ENCODE measurements around the gene ZNF860.
"Not testable (repeated sequence)": the region's sequence is repeated elsewhere in the genome, so short reads cannot be mapped to it uniquely, and the experiment has no call there.

The ZNF860 gene

DNA sequence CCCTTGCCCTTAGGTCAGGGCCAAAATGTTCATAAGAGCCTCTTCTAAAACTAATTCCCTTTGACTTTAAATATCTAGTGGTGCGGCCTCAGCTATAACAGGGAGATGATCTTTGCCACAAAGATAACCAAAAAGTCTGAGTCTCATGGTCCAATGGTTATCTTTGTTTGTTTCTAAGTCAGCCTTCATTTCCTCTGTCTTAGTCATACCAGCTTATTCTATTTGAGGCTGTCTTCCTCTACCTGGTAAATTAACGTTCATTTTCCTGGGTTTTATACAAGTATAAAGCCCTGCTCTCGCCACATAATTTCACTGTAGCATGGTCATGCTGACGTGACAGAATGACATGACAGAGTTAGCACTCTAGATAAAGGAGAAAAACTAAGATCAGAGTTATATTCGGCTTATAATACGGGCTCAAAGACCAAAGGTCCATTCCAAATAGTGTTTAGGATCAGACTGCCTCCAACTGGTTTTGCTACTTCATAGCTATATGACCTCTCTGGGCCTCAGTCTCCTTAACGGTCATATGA, 18.4 kb downstream of the ZNF860 start:
- DNase-seq: no peak

DNA sequence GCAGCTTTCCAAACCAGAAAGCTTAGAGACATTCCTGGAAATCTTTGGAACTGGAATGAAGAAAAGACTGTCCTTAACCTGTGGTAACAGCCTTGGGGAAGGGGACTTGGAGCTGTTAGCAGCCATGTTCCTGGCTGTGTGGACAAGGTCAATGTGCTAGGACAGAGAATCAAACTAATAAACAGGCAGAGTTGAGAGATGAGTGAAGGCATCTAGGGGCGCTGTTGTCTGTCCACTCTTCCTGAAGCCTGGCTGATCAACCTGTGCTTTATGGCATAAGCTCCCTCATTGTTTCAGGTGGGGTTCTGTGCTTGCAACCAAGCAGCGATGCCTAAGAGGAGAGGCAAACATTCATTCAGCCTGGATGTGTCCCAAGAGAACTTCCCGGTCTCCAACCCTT, 19.3 kb downstream of the ZNF860 start:
- DNase-seq: no peak

DNA sequence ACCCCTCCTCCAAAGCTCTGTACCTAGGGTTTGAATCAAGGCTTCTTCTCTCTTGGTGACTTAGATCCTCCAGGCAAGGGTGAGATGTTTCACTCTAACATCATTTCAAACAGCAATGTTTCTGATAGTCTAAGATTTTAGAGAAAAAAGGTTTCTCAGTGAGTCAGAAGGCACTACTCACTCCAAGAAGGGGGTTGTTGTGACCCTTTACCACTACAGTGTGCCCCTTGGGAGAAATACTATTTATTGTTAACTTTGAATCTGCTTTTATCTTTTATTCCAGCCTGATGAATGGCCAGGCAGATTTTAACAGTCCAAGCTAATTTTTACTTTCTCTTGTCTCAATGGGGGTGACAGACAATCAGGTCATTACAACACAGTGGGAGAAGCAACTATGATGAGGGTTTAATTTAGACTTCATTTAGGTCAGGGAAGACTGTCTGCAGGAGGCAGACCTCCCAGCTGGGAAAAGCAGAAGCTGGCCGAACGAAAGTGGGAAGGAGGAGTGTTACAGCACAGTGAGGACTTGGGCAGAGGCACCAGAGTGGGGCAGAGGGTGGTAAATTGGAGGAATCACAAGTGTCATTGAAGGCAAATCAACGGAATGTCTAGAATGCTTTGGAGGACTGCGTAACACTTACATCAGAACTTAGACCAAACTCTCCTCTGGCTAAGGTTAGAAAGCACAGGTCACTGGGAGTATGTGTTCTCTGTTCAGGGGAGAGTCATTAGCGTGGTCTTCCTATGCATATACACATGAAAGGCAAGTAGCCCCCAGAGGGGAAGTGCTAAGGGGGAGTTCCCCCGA, 21.2 kb downstream of the ZNF860 start:
- DNase-seq: no peak

DNA sequence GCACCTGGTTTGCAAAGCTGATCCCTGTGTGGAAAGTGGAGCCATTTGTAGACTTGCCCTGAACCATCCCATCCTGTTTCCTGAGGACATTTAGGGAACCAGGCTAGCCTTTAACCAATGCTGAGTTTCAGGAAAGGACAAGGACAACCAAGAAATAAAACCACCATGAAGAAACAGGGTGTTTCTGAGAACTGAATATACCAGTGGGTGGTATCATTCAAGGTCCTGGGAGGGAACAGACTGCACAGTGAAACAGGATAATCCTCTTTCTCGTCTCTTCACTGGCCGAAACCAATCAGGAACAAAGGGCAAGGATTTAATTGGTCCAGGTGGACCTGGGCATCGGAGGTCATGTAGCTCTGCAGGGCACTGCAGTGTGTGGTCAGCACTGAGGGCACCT, 21.8 kb downstream of the ZNF860 start:
- no peak for DNase-seq

DNA sequence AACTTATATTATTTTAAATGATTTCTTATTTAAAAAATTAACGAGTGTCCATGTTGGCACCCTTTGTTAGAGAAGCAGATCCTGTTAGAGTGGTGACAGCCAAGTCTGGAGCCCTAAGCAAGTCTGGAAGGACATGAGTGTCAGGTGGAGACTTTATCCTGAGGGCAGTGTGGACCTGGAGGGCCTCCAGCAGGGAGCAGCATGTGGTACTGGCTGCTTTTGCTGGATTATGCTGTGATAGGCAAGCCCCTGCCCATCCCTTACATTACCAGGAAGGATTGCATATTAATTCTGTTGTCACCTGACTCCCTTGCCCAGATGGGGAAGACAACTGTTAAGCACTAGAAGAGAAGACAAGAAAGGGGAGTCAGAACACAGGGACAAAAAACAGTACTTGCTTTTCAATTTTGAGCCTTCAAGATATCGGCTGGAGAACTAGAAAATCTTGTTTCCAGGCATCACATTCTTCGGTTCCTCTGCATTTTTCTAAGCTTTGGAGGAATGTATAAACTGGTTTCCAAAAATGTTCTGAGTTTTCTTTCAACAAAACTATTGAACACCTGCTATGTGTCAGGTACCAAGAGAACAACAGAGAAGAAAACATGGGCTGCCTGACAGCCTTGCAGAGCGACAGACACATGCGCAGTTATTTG, 22.7 kb downstream of the ZNF860 start:
- no peak for DNase-seq

DNA sequence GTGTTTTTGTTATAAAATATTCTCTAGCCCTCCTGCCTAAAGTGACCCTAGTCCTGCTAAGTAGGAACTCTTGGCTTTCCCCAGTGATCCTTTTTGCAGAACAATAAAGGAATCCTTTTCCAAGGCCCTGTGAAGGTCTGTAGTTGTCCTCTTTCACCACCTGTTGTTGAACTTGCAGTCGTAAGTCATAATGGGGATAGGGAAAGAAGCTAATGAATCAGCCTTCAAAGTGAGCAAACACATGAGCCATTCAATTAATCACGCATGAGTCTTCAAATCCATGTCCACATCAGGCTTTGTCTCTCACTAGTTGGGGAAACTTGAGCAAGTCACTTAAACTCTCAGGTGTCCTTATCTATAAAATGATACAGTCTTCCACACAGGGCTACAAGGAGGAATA, 27.6 kb downstream of the ZNF860 start:
- DNase-seq: no peak

DNA sequence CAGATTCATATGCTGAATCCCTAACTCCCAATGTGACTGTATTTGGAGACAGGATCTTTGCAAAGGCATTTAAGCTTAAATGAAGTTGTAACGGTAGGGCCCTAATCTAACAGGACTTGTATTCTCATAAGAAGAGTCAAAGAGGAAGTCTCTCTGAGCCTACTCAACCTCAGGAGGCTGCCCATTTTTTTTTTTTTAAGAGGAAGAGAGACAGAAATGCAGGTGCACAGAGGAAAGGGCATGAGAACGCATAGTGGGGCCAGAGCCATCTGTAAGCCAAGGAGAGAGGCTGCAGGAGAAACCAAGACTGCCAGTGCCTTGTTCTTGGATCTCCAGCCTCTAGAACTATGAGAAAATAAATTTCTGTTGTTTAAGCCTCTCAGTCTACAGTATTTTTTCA, 28.4 kb downstream of the ZNF860 start:
- no peak for DNase-seq

DNA sequence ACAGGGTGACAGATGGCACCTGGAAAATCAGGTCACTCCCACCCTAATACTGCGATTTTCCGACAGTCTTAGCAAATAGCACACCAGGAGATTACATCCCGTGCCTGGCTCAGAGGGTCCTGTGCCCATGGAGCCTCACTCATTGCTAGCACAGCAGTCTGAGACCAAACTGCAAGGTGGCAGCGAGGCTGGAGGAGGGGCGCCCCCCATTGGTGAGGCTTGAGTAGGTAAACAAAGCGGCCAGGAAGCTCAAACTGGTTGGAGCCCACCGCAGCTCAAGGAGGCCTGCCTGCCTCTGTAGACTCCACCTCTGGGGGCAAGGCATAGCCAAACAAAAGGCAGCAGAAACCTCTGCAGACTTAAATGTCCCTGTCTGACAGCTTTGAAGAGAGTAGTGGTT, 29.1 kb downstream of the ZNF860 start:
- peak; percentile 8 to 20 for DNase-seq

DNA sequence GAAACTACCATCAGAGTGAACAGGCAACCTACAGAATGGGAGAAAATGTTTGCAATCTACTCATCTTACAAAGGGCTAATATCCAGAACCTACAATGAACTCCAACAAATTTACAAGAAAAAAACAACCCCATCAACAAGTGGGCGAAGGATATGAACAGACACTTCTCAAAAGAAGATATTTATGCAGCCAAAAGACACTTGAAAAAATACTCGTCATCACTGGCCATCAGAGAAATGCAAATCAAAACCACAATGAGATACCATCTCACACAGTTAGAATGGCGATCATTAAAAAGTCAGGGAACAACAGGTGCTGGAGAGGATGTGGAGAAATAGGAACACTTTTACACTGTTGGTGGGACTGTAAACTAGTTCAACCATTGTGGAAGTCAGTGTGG, 34.1 kb downstream of the ZNF860 start:
- DNase-seq: not testable (repeated sequence)

DNA sequence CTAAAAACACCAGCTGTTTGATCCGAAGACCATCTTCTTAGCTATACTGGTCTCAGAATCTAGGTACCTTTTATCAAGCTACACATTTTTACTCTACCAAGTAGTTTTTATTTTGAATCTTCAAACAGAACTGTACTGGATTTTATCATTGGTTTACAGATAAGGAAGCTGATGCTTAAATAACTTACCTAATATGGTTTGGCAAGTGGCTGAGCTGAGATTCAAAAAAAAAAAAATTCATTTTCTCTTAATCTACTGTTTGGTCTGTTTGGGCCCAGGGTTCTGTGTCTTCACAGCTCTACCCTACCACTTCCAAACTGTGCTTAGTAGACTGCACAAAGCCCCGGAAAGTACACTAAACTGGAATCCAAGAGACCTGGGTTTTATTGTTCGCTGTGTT, 35.7 kb downstream of the ZNF860 start:
- DNase-seq: no peak

DNA sequence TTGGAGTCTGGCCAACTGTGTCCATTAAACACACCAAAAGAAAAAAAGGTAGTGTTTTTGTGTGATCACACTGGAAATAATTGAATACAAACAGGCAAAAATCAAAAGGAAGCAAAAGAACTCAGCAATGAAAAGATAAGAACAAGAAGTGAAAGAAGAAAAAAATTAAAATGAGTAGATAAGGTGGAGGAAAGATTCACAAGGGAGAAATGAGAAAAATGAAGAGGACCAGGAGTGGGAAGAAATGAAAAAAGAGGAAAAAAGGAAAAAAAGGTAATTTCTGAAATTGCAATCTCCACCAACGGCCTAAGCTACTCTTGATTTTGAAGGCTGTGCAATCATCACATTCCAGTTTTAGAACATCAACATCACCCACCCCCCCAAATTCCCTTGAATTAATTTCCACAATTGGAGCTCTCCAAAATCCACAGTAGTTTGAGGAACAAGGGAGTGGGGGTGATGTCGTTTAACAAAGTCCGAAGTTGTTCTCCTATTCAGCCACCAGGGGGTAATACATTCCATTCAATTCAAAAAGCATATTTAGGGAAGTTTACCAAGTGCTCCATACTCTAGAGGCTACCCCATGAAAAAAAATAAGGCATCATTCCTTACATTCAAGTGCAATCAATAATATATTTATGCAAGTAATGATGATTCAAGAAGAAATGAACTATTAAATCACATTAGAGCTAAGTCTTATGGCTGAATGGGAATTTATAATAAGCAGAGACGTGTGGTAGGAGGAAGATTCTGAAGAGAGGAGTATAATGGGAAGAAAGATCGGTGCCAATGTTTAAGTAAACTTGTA, 37.4 kb downstream of the ZNF860 start:
- DNase-seq: no peak

DNA sequence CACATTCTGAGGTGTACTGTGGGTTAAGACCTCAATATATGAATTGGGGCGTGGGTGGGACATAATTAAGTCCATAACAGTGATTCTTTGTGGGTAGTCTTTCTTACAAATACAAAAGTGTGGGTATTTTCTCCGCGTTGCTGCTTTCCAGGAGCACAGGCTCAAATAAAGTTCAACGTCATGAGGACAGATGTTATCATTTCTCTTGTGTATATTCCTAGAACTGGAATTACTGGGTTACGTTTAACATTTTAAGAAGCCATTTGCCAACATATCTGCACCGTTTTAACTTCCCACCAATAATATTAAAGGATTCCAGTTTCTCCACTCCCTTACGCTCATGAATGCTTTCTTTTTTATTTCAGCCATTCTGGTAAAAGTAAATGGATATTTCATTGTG, 39.6 kb downstream of the ZNF860 start:
- DNase-seq: no peak

DNA sequence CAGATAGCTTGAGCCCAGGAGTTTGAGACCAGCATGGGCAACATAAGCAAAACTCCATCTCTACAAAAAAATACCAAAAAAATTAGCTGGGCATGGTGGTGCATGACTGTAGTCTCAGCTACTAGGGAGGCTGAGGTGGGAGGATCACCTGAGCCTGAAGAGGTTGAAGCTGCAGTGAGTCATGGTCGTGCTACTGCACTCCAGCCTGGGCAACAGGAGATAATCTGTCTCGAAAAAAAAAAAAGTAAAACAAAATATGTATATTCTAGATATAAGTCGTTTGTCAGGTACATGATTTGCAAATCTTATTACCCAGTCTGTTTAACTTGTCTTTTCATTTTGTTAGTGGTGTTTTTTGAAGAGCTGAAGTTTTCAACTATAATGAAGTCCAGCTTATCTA, 40.2 kb downstream of the ZNF860 start:
- DNase-seq: no peak

DNA sequence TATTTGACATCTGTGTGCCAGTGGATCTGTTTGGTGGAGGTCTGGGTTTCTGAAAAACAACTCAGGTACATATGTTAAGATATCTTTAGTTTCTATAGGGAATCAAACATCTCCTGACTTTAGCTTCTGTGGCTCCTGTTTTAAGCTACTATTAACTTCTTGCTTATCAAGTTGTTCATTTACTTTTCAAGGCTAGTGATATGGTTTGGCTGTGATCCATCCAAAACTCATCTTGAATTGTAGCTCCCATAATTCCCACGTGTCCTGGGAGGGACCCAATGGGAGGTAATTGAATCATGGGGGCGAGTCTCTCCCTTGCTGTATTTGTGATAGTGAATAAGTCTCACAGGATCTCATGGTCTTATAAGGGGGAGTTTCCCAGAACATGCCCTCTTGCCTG, 41.4 kb downstream of the ZNF860 start:
- no peak for DNase-seq

DNA sequence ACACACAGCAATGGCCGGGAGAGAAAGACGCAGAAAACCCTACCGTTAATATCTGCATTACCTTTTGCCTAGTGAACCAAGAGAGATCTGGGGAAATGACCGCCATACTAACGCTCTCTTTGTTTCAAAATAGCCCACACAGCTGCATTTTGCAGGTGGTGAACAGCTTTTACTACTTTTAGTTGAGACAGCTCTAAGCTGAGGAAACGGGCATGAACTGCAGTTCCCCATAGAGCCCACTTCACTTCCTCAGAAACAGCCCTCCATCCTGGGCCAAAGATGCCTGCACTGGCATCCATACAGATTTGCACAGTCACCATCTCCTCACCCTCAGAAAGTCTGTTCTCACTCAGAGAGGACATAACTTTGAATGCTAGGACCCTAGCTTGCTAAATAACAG, 45.0 kb downstream of the ZNF860 start:
- no peak for DNase-seq

DNA sequence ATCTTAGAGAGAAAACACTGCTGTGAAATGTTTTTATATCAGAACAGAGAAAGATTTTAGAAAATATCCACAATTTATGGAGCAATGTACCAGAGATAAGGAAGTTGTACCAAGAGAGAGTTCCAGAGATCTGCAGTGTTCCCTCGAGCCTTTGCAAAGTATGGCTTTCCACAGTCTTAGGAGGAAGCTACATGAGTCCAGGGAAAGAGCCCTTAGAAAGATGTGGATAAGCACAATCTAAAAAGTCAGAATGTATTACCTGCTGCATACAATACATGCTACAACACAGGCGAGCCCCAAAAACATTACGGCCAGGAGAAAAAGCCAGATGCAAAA, 56.4 kb downstream of the ZNF860 start:
- DNase-seq: no peak

DNA sequence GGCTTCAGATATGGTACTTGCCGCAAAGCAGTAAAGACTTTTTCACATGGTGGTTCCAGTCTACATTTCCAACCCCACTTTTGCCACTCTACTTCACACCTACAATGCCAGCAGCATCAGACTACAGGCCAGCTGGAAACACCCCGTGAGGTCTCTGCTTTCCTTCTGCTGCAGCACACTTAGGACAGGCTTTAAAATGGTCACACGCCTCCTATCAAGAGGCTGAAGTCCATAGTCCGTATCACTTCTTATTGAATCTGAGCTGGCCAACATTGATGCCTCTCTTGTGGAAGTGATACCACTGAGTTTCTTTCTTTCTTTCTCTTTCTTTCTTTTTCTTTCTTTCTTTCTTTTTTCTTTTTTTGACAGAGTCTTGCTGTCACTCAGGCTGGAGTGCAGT, 59.8 kb downstream of the ZNF860 start:
- DNase-seq: no peak

Data from activated CD4-positive, alpha-beta T cell treated with anti-CD3 and anti-CD28 coated beads, Interleukin-2, amount 50 U/mL, for 48 hours (primary cell).